ENCODE measurements around the gene NR5A1.

GRCh38 chr9:124501771-124502320 is 5.4 kb downstream of the NR5A1 start:
- TF ChIP-seq POLR2AphosphoS5 (IDR thresholded peaks at IDR 0.05) (no peak), POLR2A (IDR thresholded peaks at IDR 0.05) (no peak), CTCF (IDR thresholded peaks at IDR 0.05) (no peak)

Measured in suprapubic skin (tissue), 4 donors.